CD4-positive, alpha-beta T cell treated with Interleukin-2 at 100 ng/mL for 4 hours (primary cell): ENCODE data around the gene LMBRD2.
"Not testable (repeated sequence)": the region's sequence is repeated elsewhere in the genome, so short reads cannot be mapped to it uniquely, and the experiment has no call there.

Experiments
- DNase-seq: peaks from one replicate; pipeline ENCODE4 v3.0.0-alpha.2; 2020; ENCODE audit warnings: low spot score

The LMBRD2 gene

GRCh38 chr5:36161361-36161760 is 9.7 kb upstream of the LMBRD2 start:
- no peak for DNase-seq

- no peak for DNase-seq
Measured at GRCh38 chr5:36160617-36161016, 8.9 kb upstream of the LMBRD2 start.

GRCh38 chr5:36158144-36158543 is 6.5 kb upstream of the LMBRD2 start:
- DNase-seq: no peak

GRCh38 chr5:36156619-36157018 is 4.9 kb upstream of the LMBRD2 start:
- no peak for DNase-seq

- DNase-seq: no peak
Measured at GRCh38 chr5:36156121-36156601, 4.5 kb upstream of the LMBRD2 start.

GRCh38 chr5:36155291-36155690 is 3.6 kb upstream of the LMBRD2 start:
- DNase-seq: no peak

- no peak for DNase-seq
Measured at GRCh38 chr5:36153726-36154125, 2.0 kb upstream of the LMBRD2 start.

GRCh38 chr5:36153298-36153677 is 1.6 kb upstream of the LMBRD2 start:
- no peak for DNase-seq

- no peak for DNase-seq
Measured at GRCh38 chr5:36152324-36153297, 924 bp upstream of the LMBRD2 start.

- DNase-seq: peak; percentile 16
Measured at GRCh38 chr5:36150676-36151433, 832 bp downstream of the LMBRD2 start.

- DNase-seq: no peak
Measured at GRCh38 chr5:36147681-36148080, 4.0 kb downstream of the LMBRD2 start.

- DNase-seq: no peak
Measured at GRCh38 chr5:36146390-36146789, 5.3 kb downstream of the LMBRD2 start.

GRCh38 chr5:36145311-36145710 is 6.4 kb downstream of the LMBRD2 start:
- no peak for DNase-seq

GRCh38 chr5:36138900-36139683 is 12.6 kb downstream of the LMBRD2 start:
- no peak for DNase-seq

- no peak for DNase-seq
Measured at GRCh38 chr5:36136581-36136980, 15.1 kb downstream of the LMBRD2 start.

GRCh38 chr5:36135988-36136387 is 15.7 kb downstream of the LMBRD2 start:
- no peak for DNase-seq

- not testable (repeated sequence) for DNase-seq
Measured at GRCh38 chr5:36133009-36133408, 18.7 kb downstream of the LMBRD2 start.

- DNase-seq: not testable (repeated sequence)
Measured at GRCh38 chr5:36129666-36130065, 22.0 kb downstream of the LMBRD2 start.

- DNase-seq: no peak
Measured at GRCh38 chr5:36128795-36129194, 22.9 kb downstream of the LMBRD2 start.

- no peak for DNase-seq
Measured at GRCh38 chr5:36125868-36126267, 25.8 kb downstream of the LMBRD2 start.

- DNase-seq: no peak
Measured at GRCh38 chr5:36111238-36111637, 40.4 kb downstream of the LMBRD2 start.
